ENCODE results near the gene TRIP13.
"Not testable (repeated sequence)": the region's sequence is repeated elsewhere in the genome, so short reads cannot be mapped to it uniquely, and the experiment has no call there.

TRIP13 gene

DNA sequence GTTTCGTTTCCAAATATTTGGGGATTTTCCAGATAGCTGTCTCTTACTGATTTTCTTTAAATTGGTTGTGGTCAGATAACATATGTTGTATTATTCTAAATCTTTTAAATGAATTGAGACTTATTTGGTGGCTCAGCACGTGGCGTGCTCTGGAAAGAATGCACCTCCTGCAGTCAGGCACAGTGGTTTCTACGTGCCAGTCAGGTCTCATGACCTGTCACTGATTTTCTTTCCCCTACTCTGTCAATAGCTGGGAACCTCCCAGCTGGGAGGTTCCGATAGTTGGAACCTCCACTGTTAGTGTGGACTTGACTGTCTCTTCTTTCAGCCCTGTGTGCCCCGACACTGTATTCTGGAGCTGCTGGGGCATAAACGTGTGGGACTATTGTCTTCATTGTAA, 27.6 kb downstream of the TRIP13 start:
- no peak for DNase-seq

DNA sequence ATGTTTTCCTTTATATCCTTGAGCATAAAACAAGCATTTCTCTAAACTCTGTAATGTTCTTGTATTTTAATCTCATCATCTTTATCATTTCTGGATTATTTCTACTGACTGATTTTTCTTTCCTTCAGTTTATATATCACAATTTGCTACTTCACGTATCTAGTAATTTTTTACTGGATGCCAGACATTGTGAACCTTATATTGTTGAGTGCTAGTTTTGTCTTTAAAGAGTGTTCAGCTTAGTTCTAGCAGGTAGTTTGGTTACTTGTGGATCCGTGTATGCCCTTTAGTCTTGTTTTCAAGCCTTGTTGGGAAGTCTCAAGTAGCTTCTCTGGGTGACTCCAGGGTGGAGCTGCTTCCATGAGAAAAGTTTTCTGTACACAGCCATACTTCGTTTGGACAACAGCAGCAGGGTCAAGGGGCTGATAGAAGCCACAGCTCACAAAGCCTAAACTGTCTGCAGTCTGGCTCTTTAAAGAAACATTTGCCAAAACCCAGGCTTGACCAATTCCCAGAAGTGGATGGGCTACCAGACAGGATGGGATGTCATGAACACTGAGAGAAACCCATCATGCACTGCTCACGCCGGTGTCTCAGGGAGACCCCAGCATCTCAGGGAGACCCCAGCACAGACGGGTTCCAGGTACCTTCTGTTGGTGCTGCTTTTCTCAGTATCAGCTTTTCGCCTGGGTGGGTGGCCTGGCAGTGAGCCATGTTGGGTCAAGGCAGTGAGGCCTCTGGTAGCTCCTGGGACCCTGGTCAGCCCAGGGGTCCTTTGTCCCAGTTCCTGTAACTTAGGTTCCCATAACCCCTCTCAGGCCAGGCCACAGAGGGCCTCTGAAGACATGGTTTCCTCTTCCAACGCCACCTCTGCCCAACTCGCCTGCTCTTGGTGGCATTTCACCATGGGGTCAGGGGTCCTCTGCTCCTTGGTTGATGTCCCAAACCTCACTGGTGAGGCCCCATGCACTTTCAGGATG, 29.1 kb downstream of the TRIP13 start:
- no peak for DNase-seq

DNA sequence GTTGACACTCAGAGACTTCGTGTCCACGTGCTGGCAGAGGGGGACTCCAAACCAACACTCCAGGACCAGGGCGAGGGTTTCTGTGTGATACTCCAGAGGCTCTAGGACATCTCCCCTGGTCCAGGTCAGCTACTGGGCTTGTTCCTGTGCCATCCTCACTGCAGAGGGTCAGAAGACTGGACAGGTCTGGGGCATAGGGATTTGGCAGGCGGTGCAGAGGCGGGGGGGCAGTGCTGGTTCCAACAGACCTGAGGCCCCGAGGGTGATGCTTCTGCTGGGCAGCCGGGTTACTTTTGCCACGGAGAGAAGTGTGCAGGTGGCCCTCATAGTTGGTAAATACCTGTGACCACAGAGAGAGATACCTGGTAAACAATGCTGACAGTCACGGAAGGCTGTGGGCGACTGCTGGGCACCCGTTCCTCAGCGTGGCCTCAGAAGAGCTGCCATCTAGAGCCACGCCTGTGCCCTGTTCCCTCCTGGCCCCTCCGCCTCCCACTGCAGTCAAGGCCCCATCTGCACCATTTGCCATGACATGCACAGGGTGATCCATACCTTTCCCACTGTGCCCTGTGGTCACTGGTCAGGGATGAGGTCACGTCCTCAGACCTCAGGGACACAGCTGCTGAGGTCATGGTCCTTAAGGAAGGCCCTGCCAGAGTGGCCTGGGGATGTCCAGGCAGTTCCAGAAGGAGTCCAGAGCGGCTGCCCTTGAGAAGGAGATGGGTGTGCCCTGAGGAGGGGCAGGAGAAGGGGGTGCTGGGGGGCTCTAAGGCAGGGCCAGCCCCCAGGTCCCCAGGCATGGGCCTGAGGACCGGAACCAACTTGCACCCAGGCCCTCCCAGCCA, 30.0 kb downstream of the TRIP13 start:
- DNase-seq: no peak

DNA sequence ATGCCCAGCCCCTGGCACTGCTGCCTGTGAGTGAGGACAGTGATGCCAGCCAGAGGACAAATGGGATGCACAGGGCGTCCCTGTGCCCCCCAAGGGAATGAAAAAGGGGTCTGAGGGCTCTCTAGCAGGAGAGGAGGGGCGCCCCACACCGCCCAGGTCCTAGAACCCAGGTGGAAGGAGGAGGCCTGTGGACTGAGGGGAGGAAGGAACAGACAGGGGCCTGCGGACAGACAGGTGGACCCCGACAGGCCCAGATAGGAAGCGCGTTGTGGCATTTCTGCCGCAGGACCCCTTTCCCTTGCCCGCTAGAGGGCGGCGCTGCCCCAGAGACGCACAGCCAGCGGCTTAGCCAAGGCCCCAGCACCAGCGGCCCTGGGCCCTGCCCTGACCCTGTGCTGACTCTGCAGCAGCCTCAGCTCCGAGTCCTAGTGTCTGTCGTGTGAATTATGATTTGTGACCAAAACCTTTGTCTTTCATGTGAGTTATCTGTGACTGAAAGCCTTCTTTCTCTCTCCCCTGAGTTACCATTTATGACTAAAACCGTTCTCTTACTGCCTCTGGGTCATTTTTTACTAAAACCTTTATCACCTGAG, 30.7 kb downstream of the TRIP13 start:
- peak; percentile 74 for DNase-seq

DNA sequence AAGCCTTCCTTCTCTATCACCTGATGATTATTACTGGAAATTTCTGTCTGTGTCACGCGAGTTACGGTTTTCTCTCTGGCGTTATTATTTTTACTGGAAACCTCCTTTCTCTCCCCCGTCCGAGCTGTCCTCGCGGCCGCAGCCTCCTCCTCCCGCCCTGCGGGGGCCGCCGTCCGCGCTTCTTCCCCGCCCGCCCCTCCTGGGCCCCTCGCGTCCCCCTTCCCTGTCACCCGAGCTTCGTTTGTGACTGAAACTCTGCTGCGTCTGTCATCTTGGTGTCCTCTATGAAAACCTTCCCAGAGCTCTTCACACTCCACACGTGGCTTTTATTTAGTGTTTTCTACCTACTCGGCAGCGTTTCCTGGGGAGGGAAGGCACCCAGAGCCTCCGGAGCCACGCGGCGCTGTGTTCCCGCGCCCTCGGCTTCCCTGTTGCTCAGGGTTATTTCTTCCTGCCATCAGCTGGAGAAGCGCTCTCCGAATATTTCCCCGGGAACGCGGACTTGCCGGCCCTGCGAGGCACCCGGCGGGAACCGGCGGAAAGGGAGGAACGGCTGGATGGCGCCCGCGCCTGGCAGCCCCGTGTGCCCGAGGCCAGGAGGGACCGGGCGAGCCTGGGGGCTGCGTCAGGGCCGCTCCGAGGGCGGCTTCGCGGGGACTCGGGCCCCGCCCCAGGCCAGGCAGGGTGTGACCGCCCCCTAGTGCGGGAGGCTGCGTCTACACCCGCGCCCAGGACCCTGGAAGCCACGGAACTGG, 33.9 kb downstream of the TRIP13 start:
- peak; percentile 76 for DNase-seq

DNA sequence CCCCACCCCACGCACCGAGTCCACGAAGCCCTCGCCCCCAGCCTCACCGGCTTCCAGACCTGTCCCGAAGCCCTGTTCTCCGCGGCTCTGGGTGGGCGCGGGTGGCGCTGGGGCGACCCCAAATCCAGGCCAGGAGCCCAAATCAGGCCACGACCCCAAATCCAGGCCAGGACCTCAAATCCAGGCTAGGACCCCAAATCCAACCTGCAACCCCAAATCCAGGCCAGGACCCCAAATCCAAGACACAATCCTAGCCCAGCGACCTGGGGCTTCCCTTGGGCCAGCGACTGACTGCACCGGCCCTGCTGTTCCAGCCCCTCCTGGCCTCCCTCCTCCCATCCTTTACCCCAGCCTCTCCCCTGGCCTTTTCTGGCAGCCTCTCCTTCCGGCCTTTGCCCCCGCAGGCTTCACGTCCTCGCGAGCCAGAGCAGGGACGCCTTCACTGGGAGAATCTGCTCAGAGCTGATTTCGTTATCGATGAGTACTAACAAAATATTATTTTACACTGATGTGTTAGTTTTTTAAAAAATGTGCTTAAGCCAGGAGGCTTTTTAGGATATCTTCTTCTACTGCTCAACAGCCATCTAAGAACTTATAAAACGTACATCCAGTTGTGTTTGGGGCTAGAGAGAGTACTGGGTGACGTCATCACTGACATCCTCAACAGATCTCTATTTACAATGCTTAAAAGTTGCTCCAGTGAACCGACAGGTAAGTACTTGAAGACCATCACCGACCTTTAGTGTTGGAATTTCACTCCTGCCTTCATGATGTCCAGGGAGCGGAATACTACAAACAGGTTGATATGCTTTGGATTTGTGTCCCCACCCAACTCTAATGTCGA, 34.7 kb downstream of the TRIP13 start:
- DNase-seq: no peak

DNA sequence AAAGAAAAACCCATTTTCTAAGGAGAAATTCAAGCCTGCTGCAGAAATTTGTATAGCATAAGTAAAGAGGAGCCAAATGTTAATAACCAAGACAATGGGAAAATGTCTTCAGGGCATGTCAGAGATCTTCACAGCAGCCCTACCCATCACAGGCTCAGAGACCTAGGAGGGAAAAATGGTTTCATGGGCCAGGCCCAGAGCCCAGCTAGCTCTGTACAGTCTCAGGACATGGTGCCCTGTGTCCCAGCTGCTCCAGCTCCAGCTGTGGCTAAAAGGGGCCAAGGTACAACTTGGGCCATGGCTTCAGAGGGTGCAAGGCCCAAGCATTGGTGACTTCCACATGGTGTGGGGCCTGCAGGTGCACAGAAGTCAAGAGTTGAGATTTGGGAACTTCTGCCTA, 36.5 kb downstream of the TRIP13 start:
- not testable (repeated sequence) for DNase-seq

DNA sequence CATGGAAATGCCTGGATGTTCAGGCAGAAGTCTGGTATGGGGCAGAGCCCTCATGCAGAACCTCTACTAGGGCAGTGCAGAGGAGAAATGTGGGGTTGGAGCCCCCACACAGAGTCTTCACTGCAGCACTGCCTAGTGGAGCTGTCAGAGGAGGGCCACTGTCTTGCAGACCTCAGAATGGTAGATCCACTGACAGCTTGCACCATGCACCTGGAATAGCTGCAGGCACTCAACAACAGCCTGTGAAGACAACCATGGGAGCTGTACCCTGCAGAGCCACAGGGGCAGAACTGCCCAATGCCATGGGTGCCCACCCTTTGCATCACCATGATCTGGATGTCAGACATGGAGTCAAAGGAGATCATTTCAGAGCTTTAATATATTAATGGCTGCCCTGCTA, 36.9 kb downstream of the TRIP13 start:
- no peak for DNase-seq

DNA sequence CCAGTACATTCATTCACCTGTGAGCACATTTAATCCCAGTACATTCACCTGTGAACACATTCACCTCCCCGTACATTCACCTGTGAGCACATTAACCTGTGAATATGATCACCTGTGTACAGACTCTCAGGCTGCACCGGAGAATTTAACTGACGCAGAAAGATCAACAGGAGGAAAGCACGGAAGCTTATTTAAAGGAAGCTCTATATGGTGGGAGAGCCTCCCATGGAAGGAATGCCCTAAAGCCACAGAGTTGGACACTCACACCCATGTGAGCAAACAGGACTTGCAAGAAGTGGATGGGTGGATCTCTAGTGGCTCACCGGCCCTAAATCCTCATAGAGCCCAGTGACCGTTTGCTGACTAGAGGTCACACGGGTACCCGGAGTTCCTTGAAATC, 38.2 kb downstream of the TRIP13 start:
- DNase-seq: no peak

DNA sequence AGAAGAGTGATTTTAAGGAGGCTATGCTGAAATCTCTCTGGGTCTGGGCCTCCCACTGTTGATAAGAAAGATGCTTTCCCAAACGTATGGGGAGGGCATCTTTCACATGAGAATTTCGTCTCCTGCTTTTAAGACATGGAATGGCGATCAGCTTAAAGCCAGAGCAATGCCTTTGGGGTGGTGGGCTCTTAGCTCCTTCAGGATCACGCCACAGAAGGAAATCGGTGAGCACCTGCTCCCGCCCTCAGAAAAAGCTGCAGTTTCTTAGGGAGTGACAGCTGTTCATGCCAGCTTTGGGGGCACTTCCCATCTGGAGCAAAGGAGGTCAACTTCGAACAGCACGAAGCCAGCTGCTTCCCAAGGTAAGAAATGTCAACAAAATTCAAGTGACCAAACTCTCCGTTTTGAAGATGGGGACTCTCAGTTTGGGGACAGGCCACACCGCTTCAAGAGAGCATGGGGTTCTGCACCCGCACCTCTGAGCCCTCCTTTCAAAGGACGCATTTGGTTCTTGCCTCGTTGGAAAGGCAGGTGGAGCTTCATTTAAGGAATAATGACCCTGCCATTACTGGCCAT, 39.0 kb downstream of the TRIP13 start:
- no peak for DNase-seq

DNA sequence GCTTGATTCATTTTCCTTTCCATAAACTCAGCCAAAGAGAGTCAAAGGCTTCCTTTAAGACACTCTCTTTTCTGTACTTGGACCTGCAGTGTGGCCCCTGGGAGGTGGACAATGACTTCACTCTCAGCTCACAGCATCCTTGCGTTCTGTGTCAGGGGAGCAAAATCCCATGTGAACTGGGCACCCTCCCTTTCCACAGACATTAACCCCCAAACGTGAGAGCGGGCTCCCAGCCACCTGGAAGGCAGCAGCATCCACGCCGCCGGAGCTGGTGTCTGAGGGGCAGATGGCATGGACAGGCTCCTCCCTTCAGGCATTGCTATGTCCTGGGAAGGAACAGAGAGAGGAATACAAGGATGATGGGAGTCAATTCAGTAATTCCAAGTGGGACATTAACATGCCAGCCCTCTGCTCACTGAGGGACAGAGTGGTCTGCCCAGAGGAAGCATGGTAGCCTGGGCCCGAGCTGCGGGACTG, 39.5 kb downstream of the TRIP13 start:
- no peak for DNase-seq

DNA sequence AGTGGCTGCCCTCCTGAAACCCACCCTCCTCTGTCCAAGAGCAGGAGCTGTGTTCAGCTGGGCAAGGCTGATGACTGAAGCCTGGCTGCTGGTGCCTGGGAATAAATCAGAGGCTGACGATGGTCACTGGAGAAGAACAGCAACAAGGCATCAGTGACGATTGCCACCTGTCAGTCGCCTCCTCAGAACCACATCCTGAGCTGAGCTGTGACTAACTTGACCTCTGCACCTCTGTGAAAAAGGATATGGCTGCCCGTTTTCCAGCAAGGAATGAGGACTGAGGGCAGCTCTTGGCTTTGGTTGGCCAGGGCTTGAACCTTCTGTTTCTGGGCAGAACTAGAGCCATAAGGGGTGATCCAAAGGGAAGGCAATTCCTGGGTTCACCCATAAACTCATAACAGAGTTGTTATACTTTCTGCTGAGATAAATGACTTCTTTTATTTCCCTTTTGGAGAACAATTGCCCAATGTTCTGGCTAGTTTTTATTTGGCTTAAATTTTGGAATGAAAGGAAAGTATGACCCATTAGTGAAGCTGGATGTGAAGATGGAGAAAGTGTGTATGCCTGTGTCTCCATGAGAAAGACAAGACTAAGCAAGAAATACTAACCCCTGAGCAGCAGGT, 40.1 kb downstream of the TRIP13 start:
- DNase-seq: no peak

DNA sequence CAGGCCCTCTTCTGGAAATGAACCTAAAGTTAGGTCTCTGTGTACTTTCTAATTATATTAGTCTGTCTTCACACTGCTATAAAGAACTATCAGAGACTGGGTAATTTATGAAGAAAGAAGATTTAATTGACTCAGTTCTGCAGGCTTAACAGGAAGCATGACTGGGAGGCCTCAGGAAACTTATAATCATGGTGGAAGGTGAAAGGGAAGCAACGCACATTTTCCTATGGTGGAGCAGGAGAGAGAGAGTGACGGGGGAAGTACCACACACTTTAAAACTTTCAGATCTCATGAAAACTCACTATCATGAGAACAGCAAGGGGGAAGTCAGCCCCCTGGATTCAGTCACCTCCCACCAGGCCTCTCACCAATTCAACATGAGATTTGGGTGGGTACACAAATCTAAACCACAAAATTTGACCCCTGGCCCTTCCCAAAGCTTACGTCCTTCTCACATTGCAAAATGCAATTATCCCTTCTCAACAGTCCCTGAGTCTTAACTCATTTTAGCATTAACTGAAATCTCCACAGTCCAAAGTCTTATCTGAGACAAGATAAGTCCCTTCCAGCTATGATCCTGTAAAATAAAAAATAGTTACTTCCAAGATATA, 40.7 kb downstream of the TRIP13 start:
- no peak for DNase-seq

DNA sequence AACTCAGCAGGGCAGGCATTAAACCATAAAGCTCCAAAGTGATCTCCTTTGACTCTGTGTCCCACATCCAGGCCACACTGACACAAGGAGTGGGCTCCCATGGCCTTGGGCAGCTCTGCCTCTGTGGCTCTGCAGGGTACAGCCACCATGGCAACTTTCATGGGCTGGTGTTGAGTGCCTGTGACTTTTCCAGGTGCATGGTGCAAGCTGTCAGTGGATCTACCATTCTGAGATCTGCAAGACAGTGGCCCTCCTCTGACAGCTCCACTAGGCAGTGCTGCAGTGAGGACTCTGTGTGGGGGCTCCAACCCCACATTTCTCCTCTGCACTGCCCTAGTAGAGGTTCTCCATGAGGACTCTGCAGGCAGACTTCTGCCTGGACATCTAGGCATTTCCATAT, 41.3 kb downstream of the TRIP13 start:
- not testable (repeated sequence) for DNase-seq

DNA sequence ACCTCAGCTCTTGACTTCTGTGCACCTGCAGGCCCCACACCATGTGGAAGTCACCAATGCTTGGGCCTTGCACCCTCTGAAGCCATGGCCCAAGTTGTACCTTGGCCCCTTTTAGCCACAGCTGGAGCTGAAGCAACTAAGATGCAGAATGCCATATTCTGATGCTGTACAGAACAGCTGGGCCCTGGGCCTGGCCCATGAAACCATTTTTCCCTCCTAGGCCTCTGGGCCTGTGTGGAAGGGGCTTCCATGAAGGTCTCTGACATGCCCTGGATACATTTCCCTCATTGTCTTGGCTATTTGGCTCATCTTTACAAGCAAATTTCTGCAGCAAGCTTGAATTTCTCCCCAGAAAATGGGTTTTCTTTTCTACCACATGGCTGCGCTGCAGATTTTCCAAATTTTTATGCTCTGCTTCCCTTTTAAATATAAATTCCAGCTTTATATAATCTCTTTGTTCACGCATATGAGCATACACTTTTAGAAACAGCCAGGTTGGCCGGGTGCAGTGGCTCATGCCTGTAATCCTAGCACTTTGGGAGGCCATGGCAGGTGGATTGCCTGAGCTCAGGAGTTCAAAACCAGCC, 41.8 kb downstream of the TRIP13 start:
- not testable (repeated sequence) for DNase-seq

DNA sequence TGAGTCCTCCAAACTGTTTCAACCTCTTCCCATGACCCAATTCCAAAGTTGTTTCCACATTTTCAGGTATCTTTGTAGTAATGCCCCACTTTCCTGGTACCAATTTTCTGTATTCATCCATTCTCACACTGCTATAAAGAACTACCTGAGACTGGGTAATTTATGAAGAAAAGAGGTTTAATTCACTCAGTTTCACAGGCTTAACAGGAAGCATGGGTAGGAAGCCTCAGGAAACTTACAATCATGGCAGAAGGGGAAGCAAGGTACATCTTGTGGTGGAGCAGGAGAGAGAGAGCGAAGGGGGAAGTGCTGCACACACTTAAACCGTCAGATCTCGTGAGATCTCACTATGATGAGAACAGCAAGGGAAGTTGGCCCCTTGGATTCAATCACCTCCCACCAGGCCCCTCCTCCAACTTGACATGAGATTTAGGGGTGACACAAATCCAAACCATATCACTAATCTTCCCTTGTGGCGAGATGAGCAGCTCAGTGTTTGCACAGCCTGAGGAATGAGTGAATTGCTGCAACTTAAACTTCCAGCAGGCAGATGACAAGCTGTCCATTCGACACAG, 42.9 kb downstream of the TRIP13 start:
- no peak for DNase-seq

DNA sequence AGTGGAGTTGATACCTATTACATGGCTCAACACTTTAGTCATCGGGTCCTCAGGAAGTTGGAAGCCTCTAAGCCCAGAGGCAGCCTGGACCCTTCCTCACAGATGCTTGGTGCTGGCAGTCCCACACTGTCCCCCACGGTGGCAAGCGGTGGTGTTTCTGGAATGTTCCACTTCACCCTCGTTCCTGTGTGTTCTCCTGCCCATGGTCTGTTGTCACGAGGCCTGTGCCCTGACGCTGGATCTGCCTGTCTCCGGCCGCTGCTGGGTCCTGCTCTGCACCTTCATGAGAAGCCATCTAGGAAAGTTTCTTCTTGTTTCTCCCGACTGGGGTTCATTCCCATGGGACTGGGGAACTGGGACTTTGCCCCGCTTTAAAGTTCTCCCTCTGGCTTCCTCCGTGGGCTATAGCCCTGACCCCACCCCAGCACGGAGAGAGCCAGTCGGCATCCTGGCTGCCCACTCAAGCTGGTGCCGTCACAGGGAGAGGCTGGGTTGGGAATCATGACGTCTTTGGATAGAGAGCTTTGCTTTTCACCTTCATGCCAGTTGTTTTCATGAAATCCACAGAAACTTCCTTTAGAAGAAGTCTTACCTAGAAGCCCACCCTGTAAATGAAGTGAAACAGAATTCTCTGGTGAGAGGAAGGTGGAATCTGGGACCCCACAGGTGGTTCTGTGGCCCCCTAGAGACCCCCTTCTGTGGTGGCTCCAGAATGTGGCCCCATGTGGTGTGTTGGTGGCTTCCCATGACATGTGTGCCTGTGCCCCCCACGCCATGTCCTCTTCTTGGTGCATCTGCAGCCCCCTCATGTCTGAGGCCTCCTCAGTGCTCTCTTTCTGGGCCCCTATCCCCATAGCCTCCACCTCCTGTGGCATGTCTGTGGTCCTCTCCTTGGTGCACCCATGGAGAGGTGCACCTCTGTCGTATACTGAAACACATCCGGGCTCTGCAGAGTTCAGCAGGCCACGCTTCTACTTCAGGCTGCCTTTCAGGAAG, 43.8 kb downstream of the TRIP13 start:
- DNase-seq: no peak

Data from right kidney (tissue), 1 donor.